ENCODE measurements around the gene SSU72.

Gene SSU72

DNA sequence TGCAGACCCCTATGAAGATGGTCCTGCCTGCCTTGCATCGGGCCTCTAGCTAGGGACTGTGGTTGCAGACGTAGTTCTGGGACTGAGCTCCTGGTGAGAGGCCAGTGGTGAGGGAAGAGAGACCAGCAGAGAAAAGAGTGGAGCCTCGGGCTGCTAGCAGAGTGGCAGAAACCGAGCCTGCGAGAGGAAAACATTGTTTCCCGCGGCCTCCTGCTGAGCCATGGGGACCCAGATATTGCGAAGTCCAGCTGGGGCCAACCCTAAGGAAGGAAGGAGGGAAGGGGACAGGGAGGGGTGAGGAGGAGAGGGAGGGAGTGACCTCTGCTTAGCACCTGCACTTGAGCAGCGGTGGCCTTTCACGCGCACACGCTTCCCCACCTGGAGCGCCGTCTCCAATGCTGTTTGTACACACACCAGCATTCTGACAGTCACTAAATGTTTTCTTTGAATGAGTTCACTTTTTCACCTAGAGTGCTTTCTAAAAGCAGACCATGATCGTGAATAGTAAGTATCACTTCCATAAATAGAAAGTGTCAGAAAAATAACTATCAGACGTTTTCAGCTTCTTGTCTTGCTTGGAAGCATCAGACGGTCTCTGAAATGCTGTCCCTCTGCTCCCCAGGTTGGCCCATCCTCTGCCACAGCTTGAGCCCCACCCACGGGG, 27.8 kb upstream of the SSU72 start:
- H3K27me3 ChIP-seq (ENCODE audit: control insufficient read depth in 2 of 2, insufficient read depth in 2 of 2, low read length in 2 of 2): peaks cover 3 to 15% of the 10 kb centered on the region in 2 donors
- H3K9ac ChIP-seq (ENCODE audit: low read depth in 1 of 2, low read length in 2 of 2): no peak overlapping the region
- H3K4me1 ChIP-seq (ENCODE audit: control insufficient read depth in 2 of 2, insufficient read depth in 2 of 2, low read length in 2 of 2): peaks cover 3 to 9% of the 10 kb centered on the region in 2 donors
- no peaks in the 10 kb centered on the region for H3K36me3 ChIP-seq (ENCODE audit: control insufficient read depth in 2 of 2, insufficient read depth in 2 of 2, low read length in 2 of 2)
- no peak overlapping the region for H3K4me3 ChIP-seq (ENCODE audit: low read length in 2 of 2)
- no peak overlapping the region for H3K27ac ChIP-seq (ENCODE audit: low read depth in 2 of 2, low read length in 2 of 2)
- no peaks in the 10 kb centered on the region for H3K9me3 ChIP-seq (ENCODE audit: control insufficient read depth in 2 of 2, low read length in 2 of 2)

DNA sequence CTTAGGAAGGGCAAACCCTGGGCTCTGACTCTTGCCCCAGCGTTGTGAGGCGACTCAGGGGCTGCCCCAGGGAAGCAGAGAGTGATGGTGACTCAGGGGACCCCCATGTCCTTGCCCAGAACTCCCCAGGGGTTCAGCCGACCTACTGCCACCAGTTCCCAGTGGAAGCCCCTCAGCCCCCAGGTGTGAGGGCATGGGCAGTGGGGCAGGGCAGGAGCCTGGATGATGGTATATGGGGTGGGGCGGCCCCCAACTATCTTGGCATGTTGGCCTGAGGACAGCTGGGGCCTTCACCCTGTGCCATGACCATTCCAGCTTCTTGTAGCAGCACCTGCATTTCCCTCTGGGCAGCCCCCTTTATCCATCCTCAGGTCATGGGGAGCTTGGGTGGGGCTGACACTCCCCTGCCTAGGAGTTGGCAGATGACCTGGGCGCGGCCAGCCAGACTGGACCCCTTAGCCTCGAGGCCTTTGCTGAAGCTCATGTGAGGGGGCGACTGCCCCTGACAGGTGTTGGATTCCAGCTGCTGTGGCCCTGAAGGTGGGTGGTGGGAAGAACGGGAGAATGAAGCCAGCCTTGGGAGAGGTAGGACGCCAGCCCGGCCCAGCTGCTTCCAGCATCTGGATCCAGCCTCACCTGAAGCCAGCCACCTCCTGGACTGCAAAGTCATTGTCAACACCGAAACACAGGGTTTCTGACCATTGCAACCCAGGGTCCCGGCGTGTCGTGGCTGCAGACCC, 27.1 kb upstream of the SSU72 start:
- H3K9ac ChIP-seq (ENCODE audit: low read depth in 1 of 2, low read length in 2 of 2): no peak overlapping the region
- H3K27ac ChIP-seq (ENCODE audit: low read depth in 2 of 2, low read length in 2 of 2): no peak overlapping the region
- H3K4me1 ChIP-seq (ENCODE audit: control insufficient read depth in 2 of 2, insufficient read depth in 2 of 2, low read length in 2 of 2): peaks cover 3 to 7% of the 10 kb centered on the region in 2 donors
- no peaks in the 10 kb centered on the region for H3K36me3 ChIP-seq (ENCODE audit: control insufficient read depth in 2 of 2, insufficient read depth in 2 of 2, low read length in 2 of 2)
- H3K4me3 ChIP-seq (ENCODE audit: low read length in 2 of 2): no peak overlapping the region
- H3K9me3 ChIP-seq (ENCODE audit: control insufficient read depth in 2 of 2, low read length in 2 of 2): no peaks in the 10 kb centered on the region
- peaks cover 7 to 17% of the 10 kb centered on the region in 2 donors for H3K27me3 ChIP-seq (ENCODE audit: control insufficient read depth in 2 of 2, insufficient read depth in 2 of 2, low read length in 2 of 2)

DNA sequence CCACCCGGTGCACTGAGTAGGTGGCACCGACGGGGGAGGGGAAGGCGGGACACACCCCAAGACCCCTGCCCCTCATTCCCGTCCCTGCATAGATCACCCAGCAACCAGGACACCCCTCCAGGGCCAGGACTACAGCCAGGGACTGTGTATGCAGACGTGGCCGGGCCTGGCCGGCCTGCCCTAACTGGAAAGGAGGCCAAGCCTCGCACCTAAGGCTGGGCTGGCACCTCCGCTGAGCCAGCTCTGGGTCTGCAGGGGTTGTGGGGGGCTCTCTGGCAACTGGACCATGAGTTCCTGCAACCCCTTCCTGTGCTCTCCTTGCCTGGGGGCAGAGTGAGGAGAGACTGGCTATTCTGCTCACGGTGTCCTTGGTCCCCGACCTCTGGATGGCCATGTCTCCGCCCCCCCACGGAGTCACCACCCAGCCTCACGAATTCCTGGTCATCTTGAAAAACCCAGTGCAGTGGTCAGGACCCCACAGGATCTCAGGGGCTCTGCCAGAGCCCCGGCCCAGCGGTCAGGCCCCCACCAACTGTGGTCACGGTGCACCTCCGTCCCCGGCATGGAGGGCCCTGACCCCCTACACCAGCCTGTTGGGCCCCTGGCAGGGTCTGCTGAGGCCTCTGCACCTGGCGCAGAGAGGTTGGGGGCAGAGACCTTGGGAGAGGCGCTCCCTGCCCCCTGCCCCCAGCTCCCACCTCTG, 26.3 kb upstream of the SSU72 start:
- Histone ChIP-seq H3K27ac (ENCODE audit: low read depth in 2 of 2, low read length in 2 of 2) (no peak overlapping the region), H3K9ac (ENCODE audit: low read depth in 1 of 2, low read length in 2 of 2) (no peak overlapping the region), H3K36me3 (ENCODE audit: control insufficient read depth in 2 of 2, insufficient read depth in 2 of 2, low read length in 2 of 2) (no peaks in the 10 kb centered on the region), H3K9me3 (ENCODE audit: control insufficient read depth in 2 of 2, low read length in 2 of 2) (no peaks in the 10 kb centered on the region), H3K4me3 (ENCODE audit: low read length in 2 of 2) (no peak overlapping the region), H3K27me3 (ENCODE audit: control insufficient read depth in 2 of 2, insufficient read depth in 2 of 2, low read length in 2 of 2) (peaks cover 14 to 21% of the 10 kb centered on the region in 2 donors), H3K4me1 (ENCODE audit: control insufficient read depth in 2 of 2, insufficient read depth in 2 of 2, low read length in 2 of 2) (peaks cover 3 to 5% of the 10 kb centered on the region in 2 donors)

DNA sequence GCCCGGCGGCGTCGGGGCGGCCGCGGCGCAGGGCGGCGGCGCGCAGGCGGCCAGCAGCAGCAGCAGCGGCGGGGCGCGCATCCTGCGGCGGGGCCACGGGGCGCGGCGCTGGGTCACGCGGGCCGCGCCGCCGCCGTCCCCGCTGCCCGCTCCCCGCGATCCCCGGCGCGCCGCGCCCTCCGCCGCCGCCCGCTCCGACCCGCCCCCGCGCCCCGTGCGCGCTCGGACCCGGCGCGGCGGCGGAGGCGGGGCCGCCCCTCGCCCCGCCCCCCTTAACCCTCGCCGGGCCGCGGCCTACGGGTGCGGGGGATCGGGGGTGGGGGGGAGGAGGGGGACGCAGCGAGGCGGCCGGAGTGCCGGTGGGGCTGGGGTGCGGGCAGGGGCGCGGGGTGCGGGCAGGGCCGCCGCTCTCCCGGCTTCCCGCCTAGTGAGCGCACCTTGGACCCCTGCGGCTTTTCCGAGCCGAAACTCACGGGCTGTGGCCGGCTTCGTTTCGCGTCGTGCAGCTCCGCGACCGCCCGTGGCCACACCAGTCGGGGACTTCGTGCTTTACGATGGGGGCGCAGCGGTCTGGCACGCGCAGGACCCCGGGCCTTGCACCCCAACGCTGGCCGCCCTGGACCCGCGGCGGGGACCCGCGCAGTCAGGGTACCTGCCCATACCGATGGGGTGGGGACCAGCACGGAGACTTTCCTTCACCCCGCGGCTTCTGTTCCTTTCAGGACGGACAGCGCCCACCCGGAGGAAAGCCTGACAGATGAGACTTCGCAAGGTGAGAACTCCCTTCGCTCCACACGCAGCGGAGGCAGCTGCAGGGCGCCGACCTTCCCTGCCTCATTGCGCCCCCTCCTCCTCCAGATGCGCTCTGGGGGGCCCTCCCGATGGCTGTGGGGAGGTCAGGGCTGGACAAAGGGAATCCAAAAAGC, 25.5 kb upstream of the SSU72 start, which contains the start of gene FNDC10:
TSS of gene FNDC10 (minus strand) at position 201 of the 926 bp plus-strand sequence. CDS start at position 81, 120 bp downstream.
- Histone ChIP-seq H3K27ac (ENCODE audit: low read depth in 2 of 2, low read length in 2 of 2) (no peak within 1 kb of the TSS), H3K36me3 (ENCODE audit: control insufficient read depth in 2 of 2, insufficient read depth in 2 of 2, low read length in 2 of 2) (no peaks in the 10 kb centered on the region), H3K9ac (ENCODE audit: low read depth in 1 of 2, low read length in 2 of 2) (no peak within 1 kb of the TSS), H3K4me3 (ENCODE audit: low read length in 2 of 2) (peak within 1 kb of the TSS in 1 of 2 donors; percentile 41), H3K9me3 (ENCODE audit: control insufficient read depth in 2 of 2, low read length in 2 of 2) (no peaks in the 10 kb centered on the region), H3K4me1 (ENCODE audit: control insufficient read depth in 2 of 2, insufficient read depth in 2 of 2, low read length in 2 of 2) (peaks cover 3 to 5% of the 10 kb centered on the region in 2 donors), H3K27me3 (ENCODE audit: control insufficient read depth in 2 of 2, insufficient read depth in 2 of 2, low read length in 2 of 2) (peaks cover 14 to 21% of the 10 kb centered on the region in 2 donors)

DNA sequence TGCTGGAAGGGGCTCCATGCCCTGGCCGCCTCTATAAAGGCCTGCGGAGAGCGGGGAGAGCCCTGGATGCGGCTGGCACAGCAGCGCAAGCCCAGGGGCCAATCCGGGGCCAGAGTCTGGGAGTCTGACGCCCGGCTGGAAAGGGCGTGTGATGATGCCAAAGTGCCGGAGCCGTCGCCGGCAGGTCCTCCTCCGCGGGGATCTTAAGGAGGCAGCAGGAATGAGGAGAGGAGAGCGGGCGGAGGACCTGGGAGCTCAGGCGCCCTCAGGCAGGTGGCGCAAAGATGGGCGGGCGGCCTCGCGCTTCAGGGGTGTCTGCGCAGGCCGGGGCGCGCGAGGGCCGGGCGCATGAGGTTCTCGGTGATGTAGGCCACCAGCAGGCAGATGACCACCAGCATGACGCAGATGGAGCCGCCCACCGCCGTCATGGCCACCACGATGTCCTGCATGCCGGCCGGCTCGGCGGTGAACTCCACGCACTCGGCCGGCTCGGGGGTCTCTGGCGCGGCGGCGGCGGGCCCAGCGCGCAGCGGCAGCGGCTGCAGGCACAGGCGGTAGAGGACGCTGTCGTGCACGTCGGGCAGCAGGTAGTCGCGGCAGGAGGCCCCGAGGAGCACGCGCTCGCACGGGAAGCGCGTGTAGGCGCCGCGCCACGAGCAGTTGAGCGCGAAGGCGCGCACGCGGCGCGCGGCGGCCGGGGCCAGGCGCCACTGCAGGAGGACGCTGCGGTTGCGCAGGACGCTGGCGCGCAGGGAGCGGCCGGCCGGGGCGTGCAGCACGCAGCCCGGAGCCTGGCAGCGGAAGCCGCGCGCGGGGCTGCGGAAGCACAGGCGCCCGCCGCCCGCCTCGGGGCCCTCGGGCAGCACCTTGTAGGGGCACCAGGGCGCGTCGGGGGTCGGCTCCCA, 24.6 kb upstream of the SSU72 start:
- H3K27me3 ChIP-seq (ENCODE audit: control insufficient read depth in 2 of 2, insufficient read depth in 2 of 2, low read length in 2 of 2): peaks cover 14 to 21% of the 10 kb centered on the region in 2 donors

DNA sequence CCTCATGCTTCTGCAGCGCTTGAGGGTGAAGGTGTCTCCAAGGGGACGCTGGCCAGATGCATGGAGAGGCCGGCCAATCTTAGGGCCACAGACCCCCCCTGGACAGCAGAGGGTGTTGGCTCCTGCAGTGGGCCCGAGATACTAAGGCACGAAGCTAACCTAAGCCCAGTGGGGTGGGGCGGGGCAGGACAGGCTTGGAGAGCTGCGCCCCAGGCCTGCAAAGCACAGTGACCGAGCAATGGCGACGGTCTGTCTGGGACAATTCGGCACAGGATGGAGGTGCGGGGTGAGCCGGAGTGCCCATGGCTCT, 24.0 kb upstream of the SSU72 start:
- H3K4me3 ChIP-seq (ENCODE audit: low read length in 2 of 2): no peak overlapping the region
- no peak overlapping the region for H3K27ac ChIP-seq (ENCODE audit: low read depth in 2 of 2, low read length in 2 of 2)
- no peak overlapping the region for H3K9ac ChIP-seq (ENCODE audit: low read depth in 1 of 2, low read length in 2 of 2)
- no peaks in the 10 kb centered on the region for H3K9me3 ChIP-seq (ENCODE audit: control insufficient read depth in 2 of 2, low read length in 2 of 2)
- H3K27me3 ChIP-seq (ENCODE audit: control insufficient read depth in 2 of 2, insufficient read depth in 2 of 2, low read length in 2 of 2): peaks cover 14 to 21% of the 10 kb centered on the region in 2 donors
- peaks cover 3 to 5% of the 10 kb centered on the region in 2 donors for H3K4me1 ChIP-seq (ENCODE audit: control insufficient read depth in 2 of 2, insufficient read depth in 2 of 2, low read length in 2 of 2)
- no peaks in the 10 kb centered on the region for H3K36me3 ChIP-seq (ENCODE audit: control insufficient read depth in 2 of 2, insufficient read depth in 2 of 2, low read length in 2 of 2)

More for the DNA sequence above, 24.6 kb upstream of the SSU72 start:
- no peaks in the 10 kb centered on the region for H3K9me3 ChIP-seq (ENCODE audit: control insufficient read depth in 2 of 2, low read length in 2 of 2)
- H3K9ac ChIP-seq (ENCODE audit: low read depth in 1 of 2, low read length in 2 of 2): no peak overlapping the region
- H3K27ac ChIP-seq (ENCODE audit: low read depth in 2 of 2, low read length in 2 of 2): no peak overlapping the region
- H3K4me3 ChIP-seq (ENCODE audit: low read length in 2 of 2): peak overlapping the region in 1 of 2 donors; percentile 41
- H3K36me3 ChIP-seq (ENCODE audit: control insufficient read depth in 2 of 2, insufficient read depth in 2 of 2, low read length in 2 of 2): no peaks in the 10 kb centered on the region
- peaks cover 3 to 5% of the 10 kb centered on the region in 2 donors for H3K4me1 ChIP-seq (ENCODE audit: control insufficient read depth in 2 of 2, insufficient read depth in 2 of 2, low read length in 2 of 2)

DNA sequence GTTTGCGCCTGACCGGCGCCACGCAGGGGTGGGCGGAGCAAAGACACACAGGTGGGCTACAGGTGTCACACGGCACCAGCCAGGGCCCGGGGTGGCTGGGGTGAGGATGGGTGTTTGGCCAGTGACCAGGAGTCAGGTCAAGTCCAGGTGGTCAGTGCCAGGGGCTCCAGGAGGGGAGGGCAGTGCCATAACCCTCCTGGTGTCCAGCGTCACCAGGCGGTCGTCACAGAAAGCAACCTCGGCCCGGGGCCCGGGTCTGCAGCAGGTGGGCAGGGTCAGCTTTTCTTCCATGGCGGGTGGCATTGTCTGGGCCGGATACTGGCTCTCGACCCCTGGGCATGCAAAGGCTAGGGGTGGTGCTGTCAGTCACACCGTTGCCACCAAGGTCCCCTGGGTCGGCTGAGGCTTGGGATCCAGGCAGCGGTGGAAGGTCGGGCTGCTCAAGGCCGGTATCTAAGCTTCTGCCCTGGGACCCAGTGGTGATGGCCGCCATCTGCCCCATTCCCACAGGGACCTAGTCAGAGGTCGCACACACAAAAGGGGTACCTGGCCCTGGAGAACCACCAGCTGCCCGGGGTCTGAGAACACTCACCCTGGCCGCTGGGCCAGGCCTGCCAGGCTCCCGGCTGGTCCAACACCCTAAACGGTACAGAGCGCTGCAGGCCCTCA, 23.5 kb upstream of the SSU72 start:
- no peak overlapping the region for H3K4me3 ChIP-seq (ENCODE audit: low read length in 2 of 2)
- no peak overlapping the region for H3K27ac ChIP-seq (ENCODE audit: low read depth in 2 of 2, low read length in 2 of 2)
- no peaks in the 10 kb centered on the region for H3K36me3 ChIP-seq (ENCODE audit: control insufficient read depth in 2 of 2, insufficient read depth in 2 of 2, low read length in 2 of 2)
- H3K4me1 ChIP-seq (ENCODE audit: control insufficient read depth in 2 of 2, insufficient read depth in 2 of 2, low read length in 2 of 2): peaks cover 3 to 5% of the 10 kb centered on the region in 2 donors
- peaks cover 14 to 21% of the 10 kb centered on the region in 2 donors for H3K27me3 ChIP-seq (ENCODE audit: control insufficient read depth in 2 of 2, insufficient read depth in 2 of 2, low read length in 2 of 2)
- H3K9me3 ChIP-seq (ENCODE audit: control insufficient read depth in 2 of 2, low read length in 2 of 2): no peaks in the 10 kb centered on the region
- no peak overlapping the region for H3K9ac ChIP-seq (ENCODE audit: low read depth in 1 of 2, low read length in 2 of 2)

DNA sequence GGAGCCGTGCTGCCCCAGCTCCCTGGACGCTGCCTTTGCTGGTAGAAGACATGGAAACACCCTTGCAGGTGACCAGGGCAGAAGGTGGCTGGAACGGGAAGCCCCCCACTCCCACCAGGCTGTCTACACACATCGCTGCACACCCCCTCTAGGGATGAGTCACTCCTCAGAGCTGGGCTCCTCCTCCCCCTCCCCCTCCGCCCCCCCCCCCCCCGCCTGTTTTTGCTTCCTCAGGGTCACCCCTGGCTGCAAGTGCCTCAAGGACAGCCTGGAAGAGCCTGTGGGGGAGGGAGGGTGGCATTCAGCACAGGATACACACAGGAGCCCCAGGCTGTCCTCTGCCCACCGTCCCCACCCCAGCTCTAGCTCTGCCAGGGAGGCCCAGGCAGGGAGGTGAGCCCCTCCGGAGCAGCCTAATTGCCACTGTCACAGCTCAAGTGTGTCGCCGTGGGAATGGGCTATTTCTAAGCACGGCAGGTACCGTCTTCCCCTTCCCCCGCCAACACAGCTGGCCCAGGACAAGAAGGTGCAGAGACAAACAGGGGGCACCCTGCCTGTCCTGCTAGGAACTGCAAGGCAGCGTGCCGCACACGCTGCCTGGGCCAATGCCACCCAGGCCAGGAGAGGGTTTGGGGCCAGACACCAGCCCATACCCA, 22.7 kb upstream of the SSU72 start:
- Histone ChIP-seq H3K27ac (ENCODE audit: low read depth in 2 of 2, low read length in 2 of 2) (no peak overlapping the region), H3K9me3 (ENCODE audit: control insufficient read depth in 2 of 2, low read length in 2 of 2) (no peaks in the 10 kb centered on the region), H3K36me3 (ENCODE audit: control insufficient read depth in 2 of 2, insufficient read depth in 2 of 2, low read length in 2 of 2) (no peaks in the 10 kb centered on the region), H3K9ac (ENCODE audit: low read depth in 1 of 2, low read length in 2 of 2) (no peak overlapping the region), H3K4me3 (ENCODE audit: low read length in 2 of 2) (no peak overlapping the region), H3K4me1 (ENCODE audit: control insufficient read depth in 2 of 2, insufficient read depth in 2 of 2, low read length in 2 of 2) (peaks cover 3 to 5% of the 10 kb centered on the region in 2 donors), H3K27me3 (ENCODE audit: control insufficient read depth in 2 of 2, insufficient read depth in 2 of 2, low read length in 2 of 2) (peaks cover 14 to 21% of the 10 kb centered on the region in 2 donors)
